Activated naive CD8-positive, alpha-beta T cell treated with anti-CD3 and anti-CD28 coated beads, Interleukin-2, amount 10 ng/mL, durations not matched to agents 7 days and 5 days (primary cell): ENCODE data around the gene SMURF2. TPM values are rescaled to one million over a fixed set of nuclear protein-coding genes. Genes with fewer than 3 reads are reported as not detected.

Source experiments
- ATAC-seq: fragments of 150-1000 bp; cut with Tn5 transposase; one replicate; pipeline ENCODE4 v1.10.0; 2021; ENCODE audit warnings: low read depth, moderate library complexity
- POLR2A ChIA-PET: fragments of 350-600 bp; sonication (Branson Sonifier 250); formaldehyde crosslinking; loops from one replicate; lab custom pipeline; 2021; ENCODE audit warnings: antibody characterized with exemption; lab: Charles Lee
- DNase-seq: peaks from one replicate; pipeline ENCODE4 v3.0.0; 2021
- H3K27ac Mint-ChIP-seq: one replicate; pipeline ENCODE4 v1.8.0; 2022; ENCODE audit warnings: mild to moderate bottlenecking, mixed read lengths
- H3K27me3 Mint-ChIP-seq: one replicate; pipeline ENCODE4 v1.8.0; 2022; ENCODE audit warnings: mild to moderate bottlenecking, moderate library complexity, mixed read lengths
- H3K36me3 Mint-ChIP-seq: one replicate; pipeline ENCODE4 v1.8.0; 2021; ENCODE audit warnings: mild to moderate bottlenecking, mixed read lengths
- H3K4me1 Mint-ChIP-seq: one replicate; pipeline ENCODE4 v1.8.0; 2021; ENCODE audit warnings: mixed read lengths
- H3K4me3 Mint-ChIP-seq: one replicate; pipeline ENCODE4 v1.8.0; 2022; ENCODE audit warnings: mild to moderate bottlenecking, moderate library complexity, mixed read lengths
- H3K9me3 Mint-ChIP-seq: one replicate; pipeline ENCODE4 v1.8.0; 2021; ENCODE audit warnings: mixed read lengths
- total RNA-seq, 2 experiments: library from RNA; stranded (reverse); gene quantifications; one replicate each; pipeline ENCODE4 v1.2.3, GENCODE V29; 2021

SMURF2 gene
- total RNA-seq, 2 experiments from 2014 or later, result 24.9 to 27.0 TPM

DNA sequence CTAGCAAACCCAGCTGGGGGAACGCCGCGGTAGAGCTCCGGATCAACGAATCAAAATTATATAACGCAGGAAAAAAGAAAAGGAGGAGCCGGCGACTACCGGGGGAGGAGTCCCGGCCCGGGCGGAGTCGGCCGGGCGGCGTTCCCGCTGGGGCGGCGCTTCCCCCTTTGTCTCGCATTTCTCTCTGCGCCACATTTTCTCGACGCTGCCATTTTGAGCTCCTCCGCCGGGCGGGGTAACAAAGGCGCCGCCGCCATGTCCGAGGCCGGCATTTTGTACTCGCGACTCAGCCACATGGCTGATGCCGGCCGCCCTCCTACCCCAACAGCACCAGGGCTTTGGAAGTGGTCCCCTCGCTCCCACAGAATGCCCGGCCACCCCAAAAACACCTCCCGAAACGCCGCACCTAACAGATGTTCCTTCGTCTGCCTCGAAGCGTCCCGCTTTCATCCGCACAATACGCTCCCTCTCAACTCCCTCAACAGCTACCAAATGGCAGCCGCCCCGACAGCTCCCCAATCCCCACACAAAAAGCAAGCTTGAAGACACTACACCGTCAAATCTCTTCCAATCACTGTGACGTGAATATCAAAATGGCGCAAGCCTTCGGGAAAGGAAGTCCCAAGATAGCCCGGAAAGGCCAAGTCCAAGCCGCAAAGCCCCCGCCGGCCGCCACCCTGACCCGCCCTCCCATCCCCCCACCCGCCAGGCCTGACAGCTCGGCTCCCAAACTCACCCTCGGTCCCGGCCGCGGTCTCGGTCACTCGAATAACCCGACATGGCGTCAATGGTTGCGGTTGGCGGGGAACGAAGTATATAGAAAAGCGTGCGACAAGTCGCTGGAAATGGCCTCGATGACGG is 156.5 kb downstream of the SMURF2 start:
- peak; percentile 88 for DNase-seq
- peak overlapping the region; percentile 100 for H3K27ac Mint-ChIP-seq
- POLR2A ChIA-PET, result interaction anchor here (0.5 to 4.2 kb wide), 44 partner anchors 9 to 807 kb away, joined by 3 to 179 read pairs (median 6); partner anchors contain the start of genes PECAM1, POLG2, SMURF2 and TEX2
- H3K27me3 Mint-ChIP-seq, result no peaks in the 10 kb centered on the region
- H3K4me3 Mint-ChIP-seq, result peak overlapping the region; percentile 98
- H3K4me1 Mint-ChIP-seq, result peaks cover 48% of the 10 kb centered on the region
- H3K9me3 Mint-ChIP-seq, result no peaks in the 10 kb centered on the region
- peaks cover 53% of the 10 kb centered on the region for H3K36me3 Mint-ChIP-seq
- peak; percentile 40 for ATAC-seq

DNA sequence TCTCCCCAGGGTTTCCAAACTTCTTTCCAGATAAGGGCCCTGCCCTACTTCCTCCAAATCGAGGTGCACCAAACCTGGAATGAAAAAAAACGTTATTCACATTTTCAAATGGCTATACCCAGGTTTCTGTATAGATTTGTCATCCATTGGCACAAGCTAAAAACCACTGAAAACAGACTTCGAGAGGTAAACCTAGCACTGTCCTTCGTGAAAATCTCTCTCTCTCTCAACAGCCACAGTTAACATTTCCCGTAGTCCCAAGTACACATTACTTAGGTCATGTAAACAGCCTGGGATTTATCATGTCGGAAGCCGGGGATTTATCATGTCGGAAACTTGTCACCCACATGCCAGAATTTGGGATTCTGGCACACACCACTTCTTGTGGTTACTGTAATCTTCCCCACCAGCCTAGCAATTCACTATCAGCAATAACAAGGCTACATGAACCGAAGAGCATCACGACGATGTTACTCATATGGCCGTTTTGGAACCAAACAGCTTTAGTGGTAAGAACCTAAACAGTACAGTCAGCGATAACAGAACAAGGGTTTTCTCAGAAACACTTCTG is 157.3 kb downstream of the SMURF2 start:
- POLR2A ChIA-PET, result interaction anchor here (0.5 to 4.2 kb wide), 35 partner anchors 8 to 662 kb away, joined by 3 to 179 read pairs (median 6); partner anchors contain the start of genes PECAM1, POLG2, SMURF2 and TEX2
- ATAC-seq, result no peak
- Mint-ChIP-seq H3K27ac (peak overlapping the region; percentile 100), H3K4me3 (peak overlapping the region; percentile 98), H3K27me3 (no peaks in the 10 kb centered on the region), H3K36me3 (peaks cover 56% of the 10 kb centered on the region), H3K4me1 (peaks cover 55% of the 10 kb centered on the region), H3K9me3 (no peaks in the 10 kb centered on the region)
- no peak for DNase-seq

DNA sequence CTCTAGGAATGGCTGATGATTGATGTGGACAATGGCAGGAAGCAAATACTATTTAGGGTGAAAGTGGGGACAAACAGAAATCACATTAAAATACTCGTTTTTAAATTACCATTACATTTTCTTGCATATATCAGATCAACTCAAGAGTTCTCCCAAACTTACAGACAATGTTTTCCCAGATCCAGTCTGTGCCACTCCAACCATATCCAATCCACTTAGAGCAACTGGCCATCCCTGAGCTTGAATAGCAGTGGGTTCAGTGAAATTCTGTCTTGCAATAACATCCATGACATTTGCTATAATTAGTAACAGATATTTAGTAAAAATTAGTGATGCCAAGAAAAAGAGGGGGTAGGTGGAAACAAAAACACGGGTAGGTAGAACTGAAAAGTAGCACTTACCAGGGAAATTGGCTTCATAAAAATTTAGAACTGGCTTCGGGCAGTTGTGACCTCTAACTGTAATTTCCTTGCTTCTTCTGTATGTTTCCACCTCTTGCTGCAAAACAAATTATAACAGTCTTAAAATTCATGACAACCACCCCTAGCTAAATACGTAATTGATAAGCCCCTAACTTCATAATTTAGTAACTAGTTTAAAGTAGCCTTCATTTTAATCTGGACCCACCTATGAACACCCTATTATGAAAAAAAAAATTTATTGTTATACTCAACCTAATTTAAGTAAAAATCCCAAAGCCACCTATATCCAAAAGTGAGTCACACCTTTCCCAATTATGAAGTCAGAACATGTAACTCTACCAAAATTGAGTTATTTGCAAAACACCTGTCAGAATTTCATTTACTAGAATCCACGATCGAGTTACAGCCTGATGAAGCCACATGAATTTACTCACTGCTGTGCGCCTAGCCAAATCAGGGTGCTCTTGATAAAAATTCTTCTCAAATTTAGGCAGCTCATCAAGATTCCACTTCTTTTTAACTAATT is 158.0 kb downstream of the SMURF2 start:
- POLR2A ChIA-PET, result interaction anchor here (2.6 to 4.2 kb wide), 9 partner anchors 7 to 158 kb away, joined by 6 to 179 read pairs (median 25); partner anchors contain the start of genes PECAM1, POLG2 and SMURF2
- H3K36me3 Mint-ChIP-seq, result peaks cover 59% of the 10 kb centered on the region
- ATAC-seq (no peak), DNase-seq (no peak)
- no peaks in the 10 kb centered on the region for H3K9me3 Mint-ChIP-seq
- H3K4me3 Mint-ChIP-seq, result peak overlapping the region; percentile 98
- peak overlapping the region; percentile 100 for H3K27ac Mint-ChIP-seq
- H3K27me3 Mint-ChIP-seq, result no peaks in the 10 kb centered on the region
- H3K4me1 Mint-ChIP-seq, result peaks cover 57% of the 10 kb centered on the region

DNA sequence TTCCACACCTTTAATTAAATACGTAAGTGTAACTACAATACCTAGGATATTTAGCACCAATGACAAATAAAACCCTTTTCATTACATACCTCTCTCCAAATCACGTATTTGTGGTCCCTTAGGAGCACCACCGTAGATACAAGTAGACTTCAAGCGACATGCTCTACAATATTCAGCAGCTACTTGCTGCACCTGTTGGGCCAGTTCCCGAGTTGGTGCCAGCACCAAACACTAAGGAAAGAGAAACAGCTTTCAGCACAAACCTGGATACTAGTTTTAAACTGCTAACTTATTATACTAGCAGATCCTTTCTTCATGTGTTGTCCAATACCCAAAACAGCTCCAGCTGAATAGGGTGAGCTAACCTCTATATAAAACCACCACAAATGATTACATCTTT is 158.8 kb downstream of the SMURF2 start:
- DNase-seq (no peak), ATAC-seq (no peak)
- H3K27me3 Mint-ChIP-seq, result no peaks in the 10 kb centered on the region
- no peaks in the 10 kb centered on the region for H3K9me3 Mint-ChIP-seq
- H3K36me3 Mint-ChIP-seq, result peaks cover 61% of the 10 kb centered on the region
- POLR2A ChIA-PET, result interaction anchor here (0.5 to 2.6 kb wide), 2 partner anchors 109 to 155 kb away, joined by 3 to 6 read pairs; no protein-coding TSS in a partner anchor
- H3K4me1 Mint-ChIP-seq, result peaks cover 57% of the 10 kb centered on the region
- H3K27ac Mint-ChIP-seq, result no peak overlapping the region
- H3K4me3 Mint-ChIP-seq, result no peak overlapping the region

DNA sequence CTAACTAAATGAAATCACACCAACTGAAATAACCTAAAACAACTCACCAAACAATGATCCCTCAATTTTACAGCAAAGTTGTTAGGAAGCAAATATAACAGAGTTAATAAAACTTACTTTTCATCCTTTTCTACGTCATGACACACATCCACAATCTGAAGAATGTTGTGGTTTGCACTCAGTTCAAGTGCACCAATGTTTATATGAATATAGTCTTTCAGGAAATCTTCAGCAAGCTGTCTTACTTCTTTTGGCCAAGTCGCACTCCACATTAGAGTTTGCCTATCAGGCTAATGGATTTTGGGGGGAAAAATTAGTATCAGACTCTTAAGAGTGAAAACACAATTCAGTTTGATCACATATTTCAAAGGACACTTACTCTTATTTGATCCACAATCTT is 159.3 kb downstream of the SMURF2 start:
- no peaks in the 10 kb centered on the region for H3K9me3 Mint-ChIP-seq
- H3K4me3 Mint-ChIP-seq, result no peak overlapping the region
- ATAC-seq, result no peak
- H3K27me3 Mint-ChIP-seq, result no peaks in the 10 kb centered on the region
- POLR2A ChIA-PET, result interaction anchor here (0.5 kb wide), 1 partner anchor 109 kb away, joined by 3 read pairs; no protein-coding TSS in a partner anchor
- peaks cover 63% of the 10 kb centered on the region for H3K36me3 Mint-ChIP-seq
- H3K4me1 Mint-ChIP-seq, result peaks cover 58% of the 10 kb centered on the region
- no peak for DNase-seq
- no peak overlapping the region for H3K27ac Mint-ChIP-seq

DNA sequence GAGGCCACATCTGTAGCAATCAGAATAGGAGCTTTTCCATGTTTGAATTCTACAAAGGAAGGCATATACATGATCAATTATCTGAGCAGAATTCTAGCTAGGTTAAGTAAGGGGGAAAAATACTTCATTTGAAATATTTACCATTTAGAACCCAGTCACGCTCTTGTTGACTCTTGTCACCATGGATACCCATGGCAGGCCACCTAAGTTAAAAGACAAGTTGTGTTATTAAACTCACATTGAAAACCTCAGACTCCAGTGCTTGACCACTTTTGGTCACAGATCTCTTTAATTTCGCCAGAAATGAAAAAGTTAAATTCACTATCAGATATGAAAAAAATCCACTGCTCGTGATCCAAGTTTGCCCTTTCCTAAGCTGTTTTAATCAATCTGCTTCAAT is 160.1 kb downstream of the SMURF2 start:
- DNase-seq (no peak), ATAC-seq (no peak)
- Mint-ChIP-seq H3K4me1 (peaks cover 59% of the 10 kb centered on the region), H3K4me3 (no peak overlapping the region), H3K27me3 (no peaks in the 10 kb centered on the region), H3K27ac (peak overlapping the region; percentile 42), H3K36me3 (peaks cover 63% of the 10 kb centered on the region), H3K9me3 (no peaks in the 10 kb centered on the region)
- POLR2A ChIA-PET, result no interaction called here

DNA sequence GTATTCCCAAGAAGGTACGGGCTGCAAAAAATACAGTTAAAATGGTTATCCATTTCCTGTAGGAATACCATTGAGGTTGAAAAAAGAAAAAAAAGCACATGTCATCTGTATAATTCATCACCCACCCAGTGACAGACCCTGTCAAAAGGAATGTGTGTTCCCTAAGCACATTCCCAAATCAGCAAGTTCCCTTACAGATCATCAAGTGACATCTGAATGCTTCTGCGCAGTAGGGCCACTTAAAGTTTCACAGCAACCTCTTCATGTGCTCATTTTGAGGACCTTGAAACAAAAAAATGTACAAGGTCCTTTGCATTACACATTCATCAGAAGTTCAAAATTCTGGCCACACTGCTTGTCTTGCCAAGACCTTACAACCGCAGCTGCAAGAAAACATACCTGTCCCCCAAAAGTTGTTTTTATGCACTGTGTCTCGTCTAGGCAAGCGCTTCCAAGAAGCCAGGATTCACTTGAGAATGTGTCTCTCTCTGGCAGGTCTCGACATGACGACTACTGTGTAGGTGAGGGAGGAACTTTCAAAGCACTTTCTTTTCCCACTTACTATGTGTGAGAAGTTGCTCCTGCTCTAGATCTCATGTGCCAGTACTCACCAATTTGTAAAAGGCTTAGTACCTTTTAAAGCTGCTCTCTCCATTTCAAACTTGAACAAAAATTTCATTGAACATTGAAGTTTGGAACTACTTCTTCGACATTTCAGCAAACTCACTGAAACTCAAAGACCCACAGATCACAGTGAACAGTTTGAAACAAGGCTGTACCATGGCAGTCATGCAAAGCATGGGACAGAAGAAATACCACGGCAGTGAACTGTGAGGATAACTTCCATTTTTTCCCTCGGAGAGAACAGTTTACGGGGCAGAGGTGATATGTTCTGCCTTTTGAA is 161.0 kb downstream of the SMURF2 start:
- ATAC-seq (no peak), DNase-seq (no peak)
- Mint-ChIP-seq H3K27ac (no peak overlapping the region), H3K4me1 (peaks cover 61% of the 10 kb centered on the region), H3K4me3 (no peak overlapping the region), H3K36me3 (peaks cover 67% of the 10 kb centered on the region), H3K27me3 (no peaks in the 10 kb centered on the region), H3K9me3 (no peaks in the 10 kb centered on the region)
- POLR2A ChIA-PET, result no interaction called here

DNA sequence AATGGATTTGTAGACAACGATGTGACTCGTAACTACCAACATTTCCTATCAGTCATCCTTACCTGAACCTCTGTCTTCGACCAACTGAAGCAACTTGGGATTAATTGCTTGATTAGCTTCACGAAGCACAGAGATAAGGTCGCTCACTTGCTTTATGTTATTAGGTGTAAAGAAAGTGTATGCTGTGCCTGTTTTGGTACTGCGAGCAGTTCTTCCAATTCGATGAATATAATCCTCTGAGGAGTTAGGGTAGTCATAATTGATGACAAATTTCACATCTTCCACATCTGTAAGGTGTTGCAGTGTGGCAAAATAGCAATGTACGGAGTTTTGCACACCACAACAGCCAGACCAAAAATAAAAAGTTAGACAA is 161.6 kb downstream of the SMURF2 start:
- no peak overlapping the region for H3K4me3 Mint-ChIP-seq
- H3K27me3 Mint-ChIP-seq, result no peaks in the 10 kb centered on the region
- DNase-seq, result no peak
- no peak overlapping the region for H3K27ac Mint-ChIP-seq
- ATAC-seq, result no peak
- H3K4me1 Mint-ChIP-seq, result peaks cover 66% of the 10 kb centered on the region
- no peaks in the 10 kb centered on the region for H3K9me3 Mint-ChIP-seq
- POLR2A ChIA-PET, result no interaction called here
- H3K36me3 Mint-ChIP-seq, result peaks cover 64% of the 10 kb centered on the region

DNA sequence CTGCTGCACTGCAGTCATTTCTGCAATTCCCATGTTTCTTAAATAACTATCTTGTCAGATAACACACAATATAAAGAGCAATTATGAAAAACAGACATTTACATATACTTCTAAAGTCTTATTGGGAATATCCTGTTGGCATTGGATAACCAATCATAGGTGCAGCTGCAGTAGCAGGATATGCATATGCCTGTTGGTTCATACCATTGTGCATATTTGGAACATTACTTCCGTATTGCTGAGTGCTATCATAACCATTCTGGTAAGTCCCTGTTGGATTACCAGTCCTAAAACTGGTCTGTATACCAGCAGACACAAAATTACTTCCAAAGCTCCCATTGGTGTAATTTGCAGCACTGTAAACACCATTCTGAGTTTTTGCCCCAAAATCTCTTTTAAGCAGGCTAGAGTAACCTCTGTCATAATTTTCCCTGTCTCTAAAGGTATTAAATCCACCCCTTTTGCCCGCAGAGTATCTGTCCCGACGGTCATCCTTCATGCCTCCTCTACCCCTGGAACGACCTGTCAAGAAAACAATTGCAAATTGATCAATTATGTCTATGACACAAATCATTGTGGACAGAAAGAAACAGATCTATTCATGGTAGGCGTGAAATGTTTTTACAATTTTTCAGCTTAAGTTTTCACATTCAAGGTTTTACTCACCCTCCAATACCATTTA is 162.2 kb downstream of the SMURF2 start:
- no peak overlapping the region for H3K4me3 Mint-ChIP-seq
- ATAC-seq (no peak), DNase-seq (no peak)
- H3K36me3 Mint-ChIP-seq, result peaks cover 60% of the 10 kb centered on the region
- H3K4me1 Mint-ChIP-seq, result peaks cover 69% of the 10 kb centered on the region
- H3K27ac Mint-ChIP-seq, result peak overlapping the region; percentile 79
- POLR2A ChIA-PET, result no interaction called here
- no peaks in the 10 kb centered on the region for H3K27me3 Mint-ChIP-seq
- H3K9me3 Mint-ChIP-seq, result no peaks in the 10 kb centered on the region

DNA sequence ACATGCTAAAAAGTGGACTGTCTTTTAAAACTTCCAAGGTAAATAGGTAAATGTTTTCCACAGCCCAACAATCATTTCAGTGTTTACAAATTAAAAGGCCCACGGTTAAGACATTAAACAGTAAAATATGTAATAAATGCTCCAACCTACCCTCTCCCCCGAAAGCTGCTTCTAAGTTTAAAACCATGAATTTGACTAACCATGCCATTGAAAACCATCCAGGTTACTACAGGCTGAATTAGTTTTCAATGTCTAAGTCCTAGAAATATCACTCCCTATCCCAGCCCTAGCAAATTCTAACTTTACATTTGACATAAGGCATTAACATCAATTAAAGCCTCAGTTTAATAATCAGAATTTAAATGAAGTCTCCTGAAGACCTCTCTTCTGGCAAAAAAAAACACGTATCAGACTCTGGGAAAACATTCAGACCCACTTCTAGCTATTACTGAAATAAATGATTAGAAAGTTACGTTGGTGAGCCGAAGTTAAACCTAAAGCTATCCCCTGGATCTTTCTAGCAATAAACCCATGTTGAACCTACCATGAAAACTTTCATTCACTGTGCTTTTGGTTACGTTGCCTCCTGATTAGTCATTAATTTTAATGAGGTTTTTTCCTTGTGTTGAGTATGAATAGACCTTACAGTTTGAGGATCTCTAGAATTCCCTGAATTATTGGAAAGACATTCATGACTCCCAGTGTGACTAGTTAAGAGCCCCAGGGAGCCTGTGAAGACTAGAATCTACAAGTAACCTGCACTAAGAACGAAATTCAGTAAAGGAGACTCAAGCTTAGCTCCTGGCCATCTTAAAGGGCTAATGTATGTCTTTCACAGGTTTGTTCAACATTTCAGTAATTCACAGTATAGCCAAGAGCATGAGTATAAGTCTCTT is 163.6 kb downstream of the SMURF2 start:
- DNase-seq (no peak), ATAC-seq (no peak)
- no peak overlapping the region for H3K4me3 Mint-ChIP-seq
- peaks cover 70% of the 10 kb centered on the region for H3K4me1 Mint-ChIP-seq
- H3K27me3 Mint-ChIP-seq, result no peaks in the 10 kb centered on the region
- peaks cover 57% of the 10 kb centered on the region for H3K36me3 Mint-ChIP-seq
- no peaks in the 10 kb centered on the region for H3K9me3 Mint-ChIP-seq
- POLR2A ChIA-PET, result interaction anchor here (0.7 to 4.3 kb wide), 2 partner anchors 8 to 12 kb away, joined by 3 to 179 read pairs; partner anchors contain the start of genes CEP95 and DDX5
- H3K27ac Mint-ChIP-seq, result peak overlapping the region; percentile 17

DNA sequence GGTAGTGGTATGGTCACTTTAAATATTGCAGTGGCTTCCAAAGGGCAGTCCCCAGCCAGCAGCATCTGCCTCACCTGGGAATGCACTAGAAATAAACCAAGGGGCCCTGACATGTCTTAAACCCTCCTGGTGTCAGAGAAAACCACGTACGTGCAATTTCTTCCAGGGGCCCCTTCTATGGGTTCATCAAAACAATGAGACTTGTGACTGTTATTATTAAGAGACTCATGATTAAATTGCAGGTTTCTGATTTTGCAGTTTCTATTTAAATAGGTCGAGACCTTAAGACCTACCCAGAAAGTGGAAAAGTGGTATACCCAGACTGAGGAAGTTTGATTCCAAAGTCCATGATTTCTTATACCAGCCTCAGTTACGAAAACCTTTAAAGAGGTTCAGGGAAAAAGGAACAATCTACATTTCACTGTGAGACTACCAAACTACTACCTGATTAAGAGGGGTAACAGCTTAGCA is 164.5 kb downstream of the SMURF2 start:
- DNase-seq (no peak), ATAC-seq (no peak)
- Mint-ChIP-seq H3K27ac (peak overlapping the region; percentile 100), H3K9me3 (no peaks in the 10 kb centered on the region), H3K4me1 (peaks cover 71% of the 10 kb centered on the region), H3K36me3 (peaks cover 48% of the 10 kb centered on the region), H3K27me3 (no peaks in the 10 kb centered on the region), H3K4me3 (peak overlapping the region; percentile 100)
- POLR2A ChIA-PET, result interaction anchor here (0.9 to 4.3 kb wide), 6 partner anchors 9 to 152 kb away, joined by 3 to 179 read pairs (median 6); partner anchors contain the start of genes CEP95 and DDX5
